Osteoblast (primary cell): ENCODE measurements around the gene KIAA0232. TPM values are rescaled to one million over a fixed set of nuclear protein-coding genes. Genes with fewer than 3 reads are reported as not detected.

ENCODE experiments used
- DNase-seq: peaks from one replicate; pipeline ENCODE4 v3.0.0; 2011; ENCODE audit warnings: low spot score, mixed read lengths; ENCODE audit not compliant: insufficient read length; ENCODE audit errors: missing footprints
- H2AFZ ChIP-seq: 2 replicates; pipeline ENCODE4 v1.6.0; 2011; ENCODE audit warnings: mild to moderate bottlenecking, low read length
- H3K27ac ChIP-seq: 2 replicates; pipeline ENCODE4 v1.5.1; 2011; ENCODE audit warnings: mild to moderate bottlenecking, low read depth, low read length, moderate library complexity
- H3K27me3 ChIP-seq: 2 replicates; pipeline ENCODE4 v1.6.0; 2012; ENCODE audit warnings: mild to moderate bottlenecking, control low read depth, inconsistent platforms, low read length, moderate library complexity; ENCODE audit not compliant: insufficient read depth
- H3K36me3 ChIP-seq: 2 replicates; pipeline ENCODE4 v1.5.1; 2011; ENCODE audit warnings: mild to moderate bottlenecking, low read length, control low read depth, moderate library complexity; ENCODE audit not compliant: insufficient read depth
- H3K4me1 ChIP-seq: 2 replicates; pipeline ENCODE4 v1.5.1; 2011; ENCODE audit warnings: mild to moderate bottlenecking, low read length, control low read depth, moderate library complexity; ENCODE audit not compliant: insufficient read depth
- H3K4me2 ChIP-seq: 2 replicates; pipeline ENCODE4 v1.6.0; 2011; ENCODE audit warnings: mild to moderate bottlenecking, low read length; ENCODE audit not compliant: insufficient read depth
- H3K4me3 ChIP-seq: fragments of 200-600 bp; sonication (generic); 3 replicates; pipeline ENCODE4 v1.5.1; 2012; ENCODE audit warnings: mild to moderate bottlenecking, low read length, inconsistent platforms; ENCODE audit not compliant: insufficient read depth
- H3K79me2 ChIP-seq: 2 replicates; pipeline ENCODE4 v1.6.0; 2012; ENCODE audit warnings: mild to moderate bottlenecking, low read length, control low read depth, inconsistent platforms; ENCODE audit not compliant: insufficient read depth
- H3K9me3 ChIP-seq: 2 replicates; pipeline ENCODE4 v1.5.1; 2011; ENCODE audit warnings: low read depth, low read length, control low read depth
- H4K20me1 ChIP-seq: 2 replicates; pipeline ENCODE4 v1.6.0; 2012; ENCODE audit warnings: mild to moderate bottlenecking, low read length, control low read depth; ENCODE audit not compliant: insufficient read depth
- CTCF ChIP-seq: IDR thresholded peaks from 2 replicates; pipeline ENCODE4 v1.5.1; 2011; ENCODE audit warnings: mild to moderate bottlenecking, low read depth, low read length, moderate library complexity; ENCODE audit errors: extremely low read depth
- total RNA-seq: library from RNA; depleted of rRNA; stranded (reverse); fragments of >200 nt; gene quantifications from 2 replicates; pipeline ENCODE4 v1.2.3, GENCODE V29; 2012

KIAA0232 gene
- total RNA-seq, 1 donor, result 23.9 TPM

- H3K79me2 ChIP-seq, result peaks cover 45% of the 10 kb centered on the region
Measured at GRCh38 chr4:6851962-6852361, 69.4 kb downstream of the KIAA0232 start.

DNA sequence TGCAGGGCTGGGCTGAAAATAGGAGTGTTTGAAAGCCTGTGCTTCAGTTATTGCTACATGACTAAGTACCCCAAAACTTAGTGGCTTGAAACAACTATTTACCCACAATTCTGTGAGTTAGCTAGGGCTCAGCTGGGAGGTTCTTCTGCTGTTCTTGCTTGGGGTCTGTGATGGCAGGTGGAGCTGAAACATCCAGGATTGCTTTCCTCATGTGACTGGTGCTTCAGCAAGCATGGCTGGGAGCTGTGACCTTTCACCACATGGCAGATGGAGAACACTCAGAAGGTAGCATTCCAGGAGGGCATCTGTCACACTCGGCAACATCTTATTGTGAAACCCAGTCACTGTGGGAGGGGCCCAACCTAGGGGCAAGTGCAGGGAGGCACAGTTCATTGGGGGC lies 70.1 kb downstream of the KIAA0232 start:
- Histone ChIP-seq H3K4me3 (no peak overlapping the region), H2AFZ (no peak overlapping the region), H3K9me3 (peaks cover 5% of the 10 kb centered on the region), H3K36me3 (peaks cover 18% of the 10 kb centered on the region), H3K79me2 (peaks cover 43% of the 10 kb centered on the region), H3K4me1 (peaks cover 10% of the 10 kb centered on the region), H3K27ac (no peak overlapping the region), H4K20me1 (no peaks in the 10 kb centered on the region), H3K4me2 (no peak overlapping the region), H3K27me3 (no peaks in the 10 kb centered on the region)
- no peak for TF ChIP-seq CTCF
- DNase-seq, result no peak

More at GRCh38 chr4:6851962-6852361, 69.4 kb downstream of the KIAA0232 start:
- H3K4me2 ChIP-seq, result no peak overlapping the region
- no peak overlapping the region for H3K27ac ChIP-seq
- H3K4me3 ChIP-seq, result no peak overlapping the region
- H3K9me3 ChIP-seq, result peaks cover 5% of the 10 kb centered on the region
- no peak for DNase-seq
- peaks cover 12% of the 10 kb centered on the region for H3K36me3 ChIP-seq
- no peaks in the 10 kb centered on the region for H4K20me1 ChIP-seq
- peaks cover 10% of the 10 kb centered on the region for H3K4me1 ChIP-seq
- TF ChIP-seq CTCF, result no peak
- no peaks in the 10 kb centered on the region for H3K27me3 ChIP-seq
- no peak overlapping the region for H2AFZ ChIP-seq

DNA sequence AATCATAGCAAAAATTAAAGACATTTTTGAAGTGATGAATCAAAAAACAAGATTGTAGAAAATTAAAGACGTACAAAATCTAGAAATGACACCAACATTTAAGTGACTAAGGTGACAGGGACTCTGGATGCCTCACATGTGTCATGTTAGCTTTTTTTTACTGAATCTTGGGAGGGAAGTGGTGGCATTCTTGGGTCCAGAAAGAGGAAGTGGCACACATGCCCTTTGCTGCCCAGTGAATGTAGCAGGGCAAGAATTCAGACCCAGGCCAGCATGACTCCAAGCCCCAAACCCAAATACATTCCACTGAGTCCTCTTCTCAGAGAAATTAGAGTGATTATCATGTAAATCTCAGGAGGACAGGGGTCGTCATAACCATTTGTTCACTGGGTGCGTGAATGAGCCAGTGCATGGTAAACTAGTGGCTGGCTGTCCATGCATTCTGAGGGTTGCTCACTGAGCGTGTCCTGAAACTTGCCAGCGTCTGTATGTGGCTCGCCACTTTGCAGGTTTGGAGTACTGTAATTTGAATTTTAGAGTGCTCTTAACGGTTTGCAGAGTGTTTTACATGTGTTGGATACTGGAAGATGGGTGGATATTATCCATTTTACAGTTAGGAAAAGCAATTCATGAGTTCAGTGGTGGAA lies 71.7 kb downstream of the KIAA0232 start:
- Histone ChIP-seq H3K79me2 (peaks cover 30% of the 10 kb centered on the region), H3K27me3 (no peaks in the 10 kb centered on the region), H2AFZ (no peak overlapping the region), H3K36me3 (peaks cover 23% of the 10 kb centered on the region), H3K4me1 (peaks cover 10% of the 10 kb centered on the region), H3K4me2 (no peak overlapping the region), H3K9me3 (peaks cover 5% of the 10 kb centered on the region), H3K27ac (no peak overlapping the region), H3K4me3 (no peak overlapping the region), H4K20me1 (no peaks in the 10 kb centered on the region)
- TF ChIP-seq CTCF, result no peak
- DNase-seq, result no peak

GRCh38 chr4:6855692-6856297 lies 73.3 kb downstream of the KIAA0232 start:
- peaks cover 26% of the 10 kb centered on the region for H3K79me2 ChIP-seq
- peak; percentile 59 for DNase-seq
- H3K9me3 ChIP-seq, result peaks cover 5% of the 10 kb centered on the region
- peak overlapping the region; percentile 12 for H3K4me2 ChIP-seq
- peaks cover 33% of the 10 kb centered on the region for H3K36me3 ChIP-seq
- H3K4me1 ChIP-seq, result peaks cover 10% of the 10 kb centered on the region
- no peak overlapping the region for H2AFZ ChIP-seq
- H3K27ac ChIP-seq, result peak overlapping the region; percentile 38
- H3K27me3 ChIP-seq, result no peaks in the 10 kb centered on the region
- H3K4me3 ChIP-seq, result no peak overlapping the region
- TF ChIP-seq CTCF, result no peak
- H4K20me1 ChIP-seq, result no peaks in the 10 kb centered on the region
